Neural cell (in vitro differentiated cells): ENCODE measurements around the gene C1QTNF9B.

Experiments
- EP300 ChIP-seq: fragments of 450-650 bp; conservative IDR thresholded peaks from 2 replicates; pipeline ENCODE4 v1.6.1; 2014; ENCODE audit warnings: antibody characterized with exemption, mild to moderate bottlenecking, moderate library complexity; ENCODE audit not compliant: poor library complexity, severe bottlenecking
- EZH2 ChIP-seq: fragments of 200-600, 300-800 bp; shearing (Covaris generic), sonication (generic); IDR thresholded peaks from 2 replicates; pipeline ENCODE4 v1.6.1; 2014; ENCODE audit warnings: antibody characterized with exemption, low read length, borderline replicate concordance, mild to moderate bottlenecking; ENCODE audit not compliant: insufficient read depth, poor library complexity, severe bottlenecking
- MXI1 ChIP-seq: fragments of 450-650 bp; conservative IDR thresholded peaks from 2 replicates; pipeline ENCODE4 v1.6.1; 2014; ENCODE audit warnings: antibody characterized with exemption, mild to moderate bottlenecking; ENCODE audit not compliant: poor library complexity, severe bottlenecking
- POLR2AphosphoS5 ChIP-seq: IDR thresholded peaks from 2 replicates; pipeline ENCODE4 v1.6.1; 2012
- SMC3 ChIP-seq: fragments of 450-650 bp; conservative IDR thresholded peaks from 2 replicates; pipeline ENCODE4 v1.6.1; 2014; ENCODE audit warnings: antibody characterized with exemption, mild to moderate bottlenecking, moderate library complexity; ENCODE audit not compliant: poor library complexity
- TAF1 ChIP-seq: IDR thresholded peaks from 2 replicates; pipeline ENCODE4 v1.6.1; 2012; ENCODE audit warnings: low read depth
- TF ChIP-seq, protein P1 (sequence below): fragments of 450-650 bp; IDR thresholded peaks from 2 replicates; pipeline ENCODE4 v1.5.1; 2014; ENCODE audit warnings: antibody characterized with exemption, mild to moderate bottlenecking, moderate library complexity; ENCODE audit not compliant: poor library complexity, severe bottlenecking
- TF ChIP-seq, protein P2 (sequence below): IDR thresholded peaks from 2 replicates; pipeline ENCODE4 v1.6.1; 2012; ENCODE audit warnings: borderline replicate concordance

DNA sequence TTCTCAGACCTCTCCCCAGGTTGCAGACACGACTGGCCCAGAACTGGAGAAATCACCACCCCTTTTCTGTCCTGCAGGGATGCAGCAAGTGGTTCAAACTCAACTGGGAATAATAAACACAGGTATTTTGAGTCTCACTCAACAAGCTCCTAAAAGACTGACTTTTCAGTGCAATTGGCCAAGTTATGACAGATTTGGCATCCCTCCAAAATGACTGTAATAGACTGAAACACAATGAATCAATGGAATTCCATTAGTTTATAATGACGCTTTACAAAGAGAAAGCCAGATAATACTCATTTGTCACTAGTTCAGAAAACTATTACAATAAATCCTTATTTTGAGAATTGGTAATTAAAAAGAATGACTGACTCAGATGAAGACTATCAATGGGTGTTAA lies 46.2 kb downstream of the C1QTNF9B start:
- TF ChIP-seq, protein P1, sequence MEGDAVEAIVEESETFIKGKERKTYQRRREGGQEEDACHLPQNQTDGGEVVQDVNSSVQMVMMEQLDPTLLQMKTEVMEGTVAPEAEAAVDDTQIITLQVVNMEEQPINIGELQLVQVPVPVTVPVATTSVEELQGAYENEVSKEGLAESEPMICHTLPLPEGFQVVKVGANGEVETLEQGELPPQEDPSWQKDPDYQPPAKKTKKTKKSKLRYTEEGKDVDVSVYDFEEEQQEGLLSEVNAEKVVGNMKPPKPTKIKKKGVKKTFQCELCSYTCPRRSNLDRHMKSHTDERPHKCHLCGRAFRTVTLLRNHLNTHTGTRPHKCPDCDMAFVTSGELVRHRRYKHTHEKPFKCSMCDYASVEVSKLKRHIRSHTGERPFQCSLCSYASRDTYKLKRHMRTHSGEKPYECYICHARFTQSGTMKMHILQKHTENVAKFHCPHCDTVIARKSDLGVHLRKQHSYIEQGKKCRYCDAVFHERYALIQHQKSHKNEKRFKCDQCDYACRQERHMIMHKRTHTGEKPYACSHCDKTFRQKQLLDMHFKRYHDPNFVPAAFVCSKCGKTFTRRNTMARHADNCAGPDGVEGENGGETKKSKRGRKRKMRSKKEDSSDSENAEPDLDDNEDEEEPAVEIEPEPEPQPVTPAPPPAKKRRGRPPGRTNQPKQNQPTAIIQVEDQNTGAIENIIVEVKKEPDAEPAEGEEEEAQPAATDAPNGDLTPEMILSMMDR: no peak
- TF ChIP-seq POLR2AphosphoS5 (no peak), TAF1 (no peak), EZH2 (no peak), SMC3 (no peak), EP300 (no peak), MXI1 (no peak)
- TF ChIP-seq, protein P2, sequence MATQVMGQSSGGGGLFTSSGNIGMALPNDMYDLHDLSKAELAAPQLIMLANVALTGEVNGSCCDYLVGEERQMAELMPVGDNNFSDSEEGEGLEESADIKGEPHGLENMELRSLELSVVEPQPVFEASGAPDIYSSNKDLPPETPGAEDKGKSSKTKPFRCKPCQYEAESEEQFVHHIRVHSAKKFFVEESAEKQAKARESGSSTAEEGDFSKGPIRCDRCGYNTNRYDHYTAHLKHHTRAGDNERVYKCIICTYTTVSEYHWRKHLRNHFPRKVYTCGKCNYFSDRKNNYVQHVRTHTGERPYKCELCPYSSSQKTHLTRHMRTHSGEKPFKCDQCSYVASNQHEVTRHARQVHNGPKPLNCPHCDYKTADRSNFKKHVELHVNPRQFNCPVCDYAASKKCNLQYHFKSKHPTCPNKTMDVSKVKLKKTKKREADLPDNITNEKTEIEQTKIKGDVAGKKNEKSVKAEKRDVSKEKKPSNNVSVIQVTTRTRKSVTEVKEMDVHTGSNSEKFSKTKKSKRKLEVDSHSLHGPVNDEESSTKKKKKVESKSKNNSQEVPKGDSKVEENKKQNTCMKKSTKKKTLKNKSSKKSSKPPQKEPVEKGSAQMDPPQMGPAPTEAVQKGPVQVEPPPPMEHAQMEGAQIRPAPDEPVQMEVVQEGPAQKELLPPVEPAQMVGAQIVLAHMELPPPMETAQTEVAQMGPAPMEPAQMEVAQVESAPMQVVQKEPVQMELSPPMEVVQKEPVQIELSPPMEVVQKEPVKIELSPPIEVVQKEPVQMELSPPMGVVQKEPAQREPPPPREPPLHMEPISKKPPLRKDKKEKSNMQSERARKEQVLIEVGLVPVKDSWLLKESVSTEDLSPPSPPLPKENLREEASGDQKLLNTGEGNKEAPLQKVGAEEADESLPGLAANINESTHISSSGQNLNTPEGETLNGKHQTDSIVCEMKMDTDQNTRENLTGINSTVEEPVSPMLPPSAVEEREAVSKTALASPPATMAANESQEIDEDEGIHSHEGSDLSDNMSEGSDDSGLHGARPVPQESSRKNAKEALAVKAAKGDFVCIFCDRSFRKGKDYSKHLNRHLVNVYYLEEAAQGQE: no peak
